ENCODE results near the gene NOTCH3.

NOTCH3 gene

GRCh38 chr19:15129856-15130585 is 70.8 kb downstream of the NOTCH3 start:
- DNase-seq (ENCODE audit: low read depth): no peak
- H3K4me3 ChIP-seq (ENCODE audit: low read length): no peak overlapping the region
- no peak for TF ChIP-seq CTCF (conservative IDR thresholded peaks at IDR 0.05; ENCODE audit: low read length)

GRCh38 chr19:15128162-15128770 is 72.5 kb downstream of the NOTCH3 start:
- H3K4me3 ChIP-seq (ENCODE audit: low read length): no peak overlapping the region
- DNase-seq (ENCODE audit: low read depth): no peak
- TF ChIP-seq CTCF (conservative IDR thresholded peaks at IDR 0.05; ENCODE audit: low read length): no peak

- no peak for TF ChIP-seq CTCF (conservative IDR thresholded peaks at IDR 0.05; ENCODE audit: low read length)
Observed at GRCh38 chr19:15126131-15126910, 74.5 kb downstream of the NOTCH3 start.

GRCh38 chr19:15125232-15126067 is 75.3 kb downstream of the NOTCH3 start:
- no peak for TF ChIP-seq CTCF (conservative IDR thresholded peaks at IDR 0.05; ENCODE audit: low read length)
- peak; percentile 95 for DNase-seq (ENCODE audit: low read depth)
- peak overlapping the region; percentile 95 for H3K4me3 ChIP-seq (ENCODE audit: low read length)

More at GRCh38 chr19:15126131-15126910, 74.5 kb downstream of the NOTCH3 start:
- DNase-seq (ENCODE audit: low read depth): no peak
- H3K4me3 ChIP-seq (ENCODE audit: low read length): peak overlapping the region; percentile 54

- TF ChIP-seq CTCF (conservative IDR thresholded peaks at IDR 0.05; ENCODE audit: low read length): no peak
- DNase-seq (ENCODE audit: low read depth): no peak
- peak overlapping the region; percentile 95 for H3K4me3 ChIP-seq (ENCODE audit: low read length)
Observed at GRCh38 chr19:15124572-15125231, 76.1 kb downstream of the NOTCH3 start.

- H3K4me3 ChIP-seq (ENCODE audit: low read length): peak overlapping the region; percentile 95
- TF ChIP-seq CTCF (conservative IDR thresholded peaks at IDR 0.05; ENCODE audit: low read length): no peak
- DNase-seq (ENCODE audit: low read depth): peak; percentile 29
Observed at GRCh38 chr19:15123900-15124299, 76.9 kb downstream of the NOTCH3 start.

Measured in AG10803 (cell line).